NOMO-1 treated with DMSO at 0.1 percent for 48 hours (cell line): ENCODE results near the gene SLC39A11.

Source experiments
- DNase-seq: peaks from one replicate; lab custom pipeline; 2025; ENCODE audit not compliant: unreplicated experiment; lab: John Stamatoyannopoulos, UW

The SLC39A11 gene

GRCh38 chr17:73045724-73046123 lies 46.8 kb downstream of the SLC39A11 start:
- no peak for DNase-seq

- no peak for DNase-seq
These were observed 48.6 kb downstream of the SLC39A11 start for GRCh38 chr17:73043686-73044581.

- no peak for DNase-seq
These were observed 49.4 kb downstream of the SLC39A11 start for GRCh38 chr17:73042809-73043685.

- no peak for DNase-seq
These were observed 50.3 kb downstream of the SLC39A11 start for GRCh38 chr17:73042225-73042624.

GRCh38 chr17:73039282-73039681 lies 53.2 kb downstream of the SLC39A11 start:
- DNase-seq, result no peak

- no peak for DNase-seq
These were observed 61.0 kb downstream of the SLC39A11 start for GRCh38 chr17:73031472-73031871.

GRCh38 chr17:73030995-73031394 lies 61.5 kb downstream of the SLC39A11 start:
- DNase-seq, result no peak

- no peak for DNase-seq
These were observed 62.0 kb downstream of the SLC39A11 start for GRCh38 chr17:73030501-73030921.

GRCh38 chr17:73029991-73030390 lies 62.5 kb downstream of the SLC39A11 start:
- DNase-seq, result no peak

GRCh38 chr17:73029021-73029420 lies 63.5 kb downstream of the SLC39A11 start:
- no peak for DNase-seq

- DNase-seq, result no peak
These were observed 64.2 kb downstream of the SLC39A11 start for GRCh38 chr17:73028299-73028755.

GRCh38 chr17:73027130-73027741 lies 65.3 kb downstream of the SLC39A11 start:
- no peak for DNase-seq

GRCh38 chr17:73025041-73025560 lies 67.4 kb downstream of the SLC39A11 start:
- no peak for DNase-seq

- DNase-seq, result no peak
These were observed 68.7 kb downstream of the SLC39A11 start for GRCh38 chr17:73023759-73024158.

GRCh38 chr17:73022694-73023093 lies 69.8 kb downstream of the SLC39A11 start:
- DNase-seq, result no peak

- no peak for DNase-seq
These were observed 70.7 kb downstream of the SLC39A11 start for GRCh38 chr17:73021771-73022170.

GRCh38 chr17:73020110-73020509 lies 72.4 kb downstream of the SLC39A11 start:
- DNase-seq, result no peak

GRCh38 chr17:73018599-73018998 lies 73.9 kb downstream of the SLC39A11 start:
- no peak for DNase-seq

- no peak for DNase-seq
These were observed 74.8 kb downstream of the SLC39A11 start for GRCh38 chr17:73017658-73018057.

- no peak for DNase-seq
These were observed 76.7 kb downstream of the SLC39A11 start for GRCh38 chr17:73015722-73016276.
